Right cardiac atrium (tissue), 5 donors: ENCODE data around the gene TSHZ2. TPM values are rescaled to one million over a fixed set of nuclear protein-coding genes. Genes with fewer than 3 reads are reported as not detected.
"Not testable (repeated sequence)": the region's sequence is repeated elsewhere in the genome, so short reads cannot be mapped to it uniquely, and the experiment has no call there.

Experiments
- ATAC-seq, 2 donors: fragments of 200-7000 bp; cut with Tn5 transposase; one replicate each; pipeline versions ENCODE4 v1.8.0 to v1.9.1; 2020; ENCODE audit warnings: moderate library complexity in 2 of 2, mild to moderate bottlenecking in 1 of 2
- DNase-seq, 3 donors: peaks; one replicate each; pipeline ENCODE4 v3.0.0-alpha.2; 2020
- H3K27ac ChIP-seq: one replicate; pipeline ENCODE4 v1.5.1; 2013; ENCODE audit warnings: mild to moderate bottlenecking, low read length, control low read depth, moderate library complexity
- H3K27me3 ChIP-seq: one replicate; pipeline ENCODE4 v1.6.1; 2013; ENCODE audit not compliant: control insufficient read depth, insufficient read depth
- H3K4me1 ChIP-seq: one replicate; pipeline ENCODE4 v1.6.1; 2013; ENCODE audit warnings: low read length; ENCODE audit not compliant: control insufficient read depth, insufficient read depth
- H3K4me3 ChIP-seq: one replicate; pipeline ENCODE4 v1.5.1; 2013; ENCODE audit warnings: low read length, control low read depth
- H3K9me3 ChIP-seq: one replicate; pipeline ENCODE4 v1.6.1; 2013; ENCODE audit warnings: low read length; ENCODE audit not compliant: control insufficient read depth
- WGBS: extraction: QIAGEN DNeasy Blood & Tissue Kit; methylation state at CpG from one replicate; pipeline ENCODE4 v1.1.7; 2013; 5-methylcytosine and 5-hydroxymethylcytosine counted together
- intact Hi-C, 4 donors: fragments of 100-400 bp; cut with DNase I; formaldehyde crosslinking; loops; one replicate each; pipeline versions ENCODE4 v1.11.0 to v1.14.0; 2022 to 2023
- polyA plus RNA-seq: library from polyadenylated mRNA; stranded (reverse); fragments of 200-250 nt; gene quantifications from one replicate; pipeline ENCODE4 v1.2.3, GENCODE V29; 2013
- total RNA-seq, 4 donors: library from RNA; stranded (reverse); fragmentation: NEBNext Ultra II Directional; extraction: Animal tissue kit (Norgen Biotek cat#: 25700); gene quantifications; one replicate each; pipeline ENCODE4 v1.2.1, GENCODE V29; 2021
- donor health status: healthy with polysubstance abuse.
- donor health status: DM: no; HTN: yes; CAD: no.
- donor health status: DM: no; HTN: no; CAD: no.
- donor health status: DM: no; HTN: yes; CAD: no; lungs with severe emphysema.
- donor health status: DM: yes; HTN: yes; CAD: no.

Gene TSHZ2
- total and polyA plus RNA-seq, 5 donors = 2.3 to 8.9 (median 6.9) TPM

- intact Hi-C loops = no loop called here
- no peak for DNase-seq
- Histone ChIP-seq H3K27me3 (no peaks in the 10 kb centered on the region), H3K9me3 (peaks cover 2% of the 10 kb centered on the region), H3K27ac (no peak overlapping the region), H3K4me3 (no peak overlapping the region), H3K4me1 (peaks cover 3% of the 10 kb centered on the region)
- no peak for ATAC-seq
- WGBS = 74% methylated on average over 3 of the region's 3 CpGs
These were observed 475.2 kb downstream of the TSHZ2 start for GRCh38 chr20:53447316-53447715.

- no peaks in the 10 kb centered on the region for H3K27me3 ChIP-seq
- H3K4me3 ChIP-seq = no peak overlapping the region
- no peak overlapping the region for H3K27ac ChIP-seq
- peaks cover 2% of the 10 kb centered on the region for H3K9me3 ChIP-seq
- H3K4me1 ChIP-seq = peaks cover 3% of the 10 kb centered on the region
- no peak for ATAC-seq
- no peak for DNase-seq
- intact Hi-C loops = no loop called here
- 62% methylated on average over 1 of the region's 1 CpG for WGBS
These were observed 476.3 kb downstream of the TSHZ2 start for GRCh38 chr20:53448426-53448825.

GRCh38 chr20:53448875-53449274 is 476.7 kb downstream of the TSHZ2 start:
- peaks cover 3% of the 10 kb centered on the region for H3K4me1 ChIP-seq
- H3K27me3 ChIP-seq = no peaks in the 10 kb centered on the region
- intact Hi-C loops = no loop called here
- ATAC-seq (no peak), DNase-seq (no peak)
- peaks cover 2% of the 10 kb centered on the region for H3K9me3 ChIP-seq
- no peak overlapping the region for H3K4me3 ChIP-seq
- H3K27ac ChIP-seq = no peak overlapping the region

- H3K4me1 ChIP-seq = no peaks in the 10 kb centered on the region
- WGBS = 86% methylated on average over 4 of the region's 4 CpGs
- DNase-seq (no peak), ATAC-seq (no peak)
- H3K27ac ChIP-seq = no peak overlapping the region
- peaks cover 3% of the 10 kb centered on the region for H3K9me3 ChIP-seq
- no peak overlapping the region for H3K4me3 ChIP-seq
- intact Hi-C loops = no loop called here
- no peaks in the 10 kb centered on the region for H3K27me3 ChIP-seq
These were observed 480.9 kb downstream of the TSHZ2 start for GRCh38 chr20:53453076-53453475.

GRCh38 chr20:53454675-53455276 is 482.6 kb downstream of the TSHZ2 start:
- Histone ChIP-seq H3K9me3 (peaks cover 3% of the 10 kb centered on the region), H3K27me3 (no peaks in the 10 kb centered on the region), H3K4me1 (no peaks in the 10 kb centered on the region), H3K27ac (no peak overlapping the region), H3K4me3 (no peak overlapping the region)
- intact Hi-C loops = no loop called here
- DNase-seq = no peak
- WGBS = 88% methylated on average over 6 of the region's 6 CpGs
- ATAC-seq = no peak

GRCh38 chr20:53463101-53463972 is 491.2 kb downstream of the TSHZ2 start:
- Histone ChIP-seq H3K9me3 (no peaks in the 10 kb centered on the region), H3K27me3 (no peaks in the 10 kb centered on the region), H3K4me3 (no peak overlapping the region), H3K27ac (no peak overlapping the region), H3K4me1 (no peaks in the 10 kb centered on the region)
- intact Hi-C loops = no loop called here
- DNase-seq (no peak), ATAC-seq (no peak)
- WGBS = 91% methylated on average over 6 of the region's 6 CpGs

- no peak for ATAC-seq
- H3K9me3 ChIP-seq = no peaks in the 10 kb centered on the region
These were observed 494.1 kb downstream of the TSHZ2 start for GRCh38 chr20:53466279-53466678.

GRCh38 chr20:53468587-53468986 is 496.4 kb downstream of the TSHZ2 start:
- 73% methylated on average over 5 of the region's 5 CpGs for WGBS
- no peak for ATAC-seq
- intact Hi-C loops = no loop called here
- H3K27ac ChIP-seq = no peak overlapping the region
- no peaks in the 10 kb centered on the region for H3K9me3 ChIP-seq
- no peak overlapping the region for H3K4me3 ChIP-seq
- no peaks in the 10 kb centered on the region for H3K27me3 ChIP-seq
- no peaks in the 10 kb centered on the region for H3K4me1 ChIP-seq
- no peak for DNase-seq

More at GRCh38 chr20:53466279-53466678, 494.1 kb downstream of the TSHZ2 start:
- WGBS = 91% methylated on average over 4 of the region's 4 CpGs
- intact Hi-C loops = no loop called here
- no peak overlapping the region for H3K27ac ChIP-seq
- no peaks in the 10 kb centered on the region for H3K4me1 ChIP-seq
- no peaks in the 10 kb centered on the region for H3K27me3 ChIP-seq
- DNase-seq = no peak
- no peak overlapping the region for H3K4me3 ChIP-seq

GRCh38 chr20:53472859-53473258 is 500.7 kb downstream of the TSHZ2 start:
- ATAC-seq, H3K27ac ChIP-seq, H3K4me1 ChIP-seq, H3K9me3 ChIP-seq, H3K27me3 ChIP-seq, H3K4me3 ChIP-seq, intact Hi-C loops, DNase-seq: not testable (repeated sequence)
- WGBS = 91% methylated on average over 16 of the region's 18 CpGs

- intact Hi-C loops = no loop called here
- H3K4me3 ChIP-seq = no peak overlapping the region
- H3K27me3 ChIP-seq = no peaks in the 10 kb centered on the region
- no peak for ATAC-seq
- H3K9me3 ChIP-seq = no peaks in the 10 kb centered on the region
- no peaks in the 10 kb centered on the region for H3K4me1 ChIP-seq
- DNase-seq = no peak
- no peak overlapping the region for H3K27ac ChIP-seq
- WGBS = 97% methylated on average over 2 of the region's 2 CpGs
These were observed 508.8 kb downstream of the TSHZ2 start for GRCh38 chr20:53480913-53481312.

GRCh38 chr20:53487461-53488200 is 515.5 kb downstream of the TSHZ2 start:
- WGBS = 77% methylated on average over 4 of the region's 4 CpGs
- Histone ChIP-seq H3K4me3 (no peak overlapping the region), H3K27ac (no peak overlapping the region), H3K4me1 (no peaks in the 10 kb centered on the region), H3K9me3 (no peaks in the 10 kb centered on the region), H3K27me3 (no peaks in the 10 kb centered on the region)
- DNase-seq (no peak), ATAC-seq (no peak)
- intact Hi-C loops = no loop called here
